Cardiac muscle cell (in vitro differentiated cells and primary cell): ENCODE measurements around the gene ASPHD1. TPM values are rescaled to one million over a fixed set of nuclear protein-coding genes. Genes with fewer than 3 reads are reported as not detected.

Experiments
- DNase-seq, 2 donors: peaks; one replicate each; pipeline versions ENCODE4 v3.0.0 to v3.0.0-alpha.2; 2010 to 2017; ENCODE audit warnings: low read depth in 1 of 2, low spot score in 1 of 2
- H3K27ac ChIP-seq: fragments of 200-600 bp; sonication (generic); 2 replicates; pipeline ENCODE4 v1.5.1; 2016
- H3K27me3 ChIP-seq: fragments of 200-600 bp; sonication (generic); 2 replicates; pipeline ENCODE4 v1.6.0; 2016; ENCODE audit warnings: control low read depth
- H3K36me3 ChIP-seq: fragments of 200-600 bp; sonication (generic); 2 replicates; pipeline ENCODE4 v1.5.1; 2016; ENCODE audit warnings: control low read depth
- H3K4me1 ChIP-seq: fragments of 200-600 bp; sonication (generic); 2 replicates; pipeline ENCODE4 v1.8.1; 2017; ENCODE audit warnings: low read depth, mild to moderate bottlenecking, mixed run types
- H3K4me3 ChIP-seq: fragments of 200-600 bp; sonication (generic); 2 replicates; pipeline ENCODE4 v1.5.1; 2016; ENCODE audit warnings: mild to moderate bottlenecking
- H3K9me3 ChIP-seq: fragments of 200-600 bp; sonication (generic); 2 replicates; pipeline ENCODE4 v1.5.1; 2017; ENCODE audit warnings: low read depth, mild to moderate bottlenecking, control low read depth
- CTCF ChIP-seq: IDR thresholded peaks from 2 replicates; pipeline ENCODE4 v1.5.1; 2012; ENCODE audit warnings: low read depth, mild to moderate bottlenecking, low read length
- polyA plus RNA-seq: library from polyadenylated mRNA; unstranded; fragments of >200 nt; fragmentation: Nextera tagmentation; extraction: Ambion mirVana; gene quantifications from 2 replicates; pipeline ENCODE4 v1.2.1, GENCODE V29; 2016
- total RNA-seq: library from RNA; depleted of rRNA; stranded (reverse); fragments of >200 nt; gene quantifications from 2 replicates; pipeline ENCODE4 v1.2.3, GENCODE V29; 2016

Gene ASPHD1
- 1.8 and 3.9 TPM in 2 replicates for total RNA-seq
- polyA plus RNA-seq: 1.8 and 2.3 TPM in 2 replicates

GRCh38 chr16:29900102-29900887, at the start of gene ASPHD1:
Gene ASPHD1, plus strand, starts transcription at chr16:29900488. Its CDS starts 484 bp downstream, at chr16:29900972.
- peak; percentile 88 to 92 for DNase-seq

GRCh38 chr16:29850998-29851397, 49.3 kb upstream of the ASPHD1 start:
- DNase-seq: no peak
- H3K4me1 ChIP-seq: peaks cover 16% of the 10 kb centered on the region
- TF ChIP-seq CTCF: no peak
- H3K9me3 ChIP-seq: no peaks in the 10 kb centered on the region
- no peaks in the 10 kb centered on the region for H3K27me3 ChIP-seq
- no peak overlapping the region for H3K4me3 ChIP-seq
- no peaks in the 10 kb centered on the region for H3K36me3 ChIP-seq
- no peak overlapping the region for H3K27ac ChIP-seq

More at GRCh38 chr16:29900102-29900887, at the start of gene ASPHD1:
- no peaks in the 10 kb centered on the region for H3K9me3 ChIP-seq
- peaks cover 4% of the 10 kb centered on the region for H3K4me1 ChIP-seq
- TF ChIP-seq CTCF: no peak
- H3K4me3 ChIP-seq: peak within 1 kb of the TSS; percentile 36
- H3K36me3 ChIP-seq: no peaks in the 10 kb centered on the region
- H3K27me3 ChIP-seq: no peaks in the 10 kb centered on the region
- H3K27ac ChIP-seq: no peak within 1 kb of the TSS

GRCh38 chr16:29852654-29853053, 47.6 kb upstream of the ASPHD1 start:
- Histone ChIP-seq H3K4me1 (peaks cover 19% of the 10 kb centered on the region), H3K27me3 (no peaks in the 10 kb centered on the region), H3K4me3 (no peak overlapping the region), H3K9me3 (no peaks in the 10 kb centered on the region), H3K27ac (no peak overlapping the region), H3K36me3 (no peaks in the 10 kb centered on the region)
- no peak for TF ChIP-seq CTCF
- DNase-seq: peak in 1 of 2 donors; percentile 90

GRCh38 chr16:29854520-29855100, 45.7 kb upstream of the ASPHD1 start:
- Histone ChIP-seq H3K4me1 (peaks cover 13% of the 10 kb centered on the region), H3K27me3 (no peaks in the 10 kb centered on the region), H3K27ac (peak overlapping the region; percentile 75), H3K36me3 (peaks cover 5% of the 10 kb centered on the region), H3K4me3 (no peak overlapping the region), H3K9me3 (no peaks in the 10 kb centered on the region)
- DNase-seq: no peak
- TF ChIP-seq CTCF: no peak

- DNase-seq: peak in 1 of 2 donors; percentile 72
Observed at GRCh38 chr16:29857133-29857760, 43.0 kb upstream of the ASPHD1 start.

More at GRCh38 chr16:29857133-29857760, 43.0 kb upstream of the ASPHD1 start:
- Histone ChIP-seq H3K4me1 (peaks cover 10% of the 10 kb centered on the region), H3K27ac (no peak overlapping the region), H3K36me3 (peaks cover 5% of the 10 kb centered on the region), H3K9me3 (no peaks in the 10 kb centered on the region), H3K27me3 (no peaks in the 10 kb centered on the region), H3K4me3 (no peak overlapping the region)
- TF ChIP-seq CTCF: no peak
